Ascending aorta (tissue), 2 donors: ENCODE results near the gene TLR6. TPM values are rescaled to one million over a fixed set of nuclear protein-coding genes. Genes with fewer than 3 reads are reported as not detected.

Experiments
- DNase-seq, 2 donors: peaks; one replicate each; pipeline ENCODE4 v3.0.0-alpha.2; 2019; ENCODE audit warnings: low spot score in 2 of 2
- H3K27ac ChIP-seq, 2 donors: fragments of 200-600 bp; sonication (generic); one replicate each; pipeline ENCODE4 v1.5.1; 2016 to 2017; ENCODE audit warnings: mild to moderate bottlenecking in 1 of 2
- H3K27me3 ChIP-seq: fragments of 200-600 bp; sonication (generic); one replicate; pipeline ENCODE4 v1.5.1; 2017
- H3K36me3 ChIP-seq, 2 donors: fragments of 200-600 bp; sonication (generic); one replicate each; pipeline ENCODE4 v1.5.1; 2016
- H3K4me1 ChIP-seq, 2 donors: fragments of 200-600 bp; sonication (generic); one replicate each; pipeline ENCODE4 v1.5.1; 2016 to 2017; ENCODE audit warnings: mild to moderate bottlenecking in 1 of 2
- H3K4me3 ChIP-seq, 2 donors: fragments of 200-600 bp; sonication (generic); one replicate each; pipeline ENCODE4 v1.5.1; 2016 to 2017; ENCODE audit warnings: mild to moderate bottlenecking in 1 of 2
- H3K9me3 ChIP-seq, 2 donors: fragments of 200-600 bp; sonication (generic); one replicate each; pipeline ENCODE4 v1.5.1; 2016
- CTCF ChIP-seq, 3 experiments: fragments of 200-600 bp in 2 of 3; fragments of 450-650 bp in 1 of 3; sonication (generic) in 2 of 3; IDR thresholded peaks; one replicate each; pipeline ENCODE4 v1.5.1; 2016 to 2019; ENCODE audit warnings: antibody characterized with exemption in 3 of 3, mild to moderate bottlenecking in 1 of 3, moderate library complexity in 1 of 3
- intact Hi-C: fragments of 100-400 bp; cut with DNase I; formaldehyde crosslinking; loops from one replicate; pipeline ENCODE4 v1.15.1; 2023
- total RNA-seq: library from RNA; depleted of rRNA; stranded (reverse); fragments of >200 nt; gene quantifications from one replicate; pipeline ENCODE4 v1.1.0, GENCODE V29; 2016

Gene TLR6
- total RNA-seq, 1 donor from 2014 or later: 0.11 TPM

DNA sequence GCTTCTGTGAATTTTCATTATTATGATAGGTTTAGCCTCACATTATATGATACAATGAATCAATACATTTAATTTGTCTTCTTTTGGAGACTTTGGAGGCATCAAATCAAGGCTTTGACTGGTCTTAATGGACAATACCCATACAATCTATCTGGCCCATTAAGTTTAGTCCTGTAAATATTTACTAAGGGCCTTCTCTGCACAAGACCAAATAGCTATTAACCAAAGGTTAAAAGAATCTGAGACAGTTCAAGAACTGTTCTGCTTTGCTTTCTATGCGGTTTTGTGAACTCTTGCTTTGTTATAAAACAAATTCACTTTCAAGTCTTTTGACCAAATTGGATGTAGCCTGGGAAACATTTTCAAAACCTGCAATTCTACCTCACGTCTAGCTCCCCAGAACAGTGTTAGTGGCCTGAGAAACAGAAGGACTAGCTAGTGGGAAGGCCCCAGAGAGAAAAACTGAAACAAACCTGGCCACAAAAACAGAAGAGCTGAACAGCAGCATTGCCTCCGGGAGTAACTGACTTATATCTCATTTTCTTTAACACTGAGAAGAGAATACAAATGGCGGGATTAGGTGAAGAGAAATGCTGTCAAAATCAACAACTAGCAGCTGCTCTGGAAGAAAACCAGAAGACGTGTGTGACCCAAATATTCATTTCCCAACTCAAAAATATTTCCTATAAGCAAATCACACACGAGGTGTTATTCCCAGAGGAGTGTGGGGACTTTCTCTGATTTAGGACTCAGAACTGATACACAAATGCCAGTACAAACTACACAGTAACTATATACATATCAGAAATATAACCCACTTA is 52.6 kb downstream of the TLR6 start:
- Histone ChIP-seq H3K4me1 (no peaks in the 10 kb centered on the region), H3K27me3 (no peaks in the 10 kb centered on the region), H3K36me3 (peaks cover 14 to 24% of the 10 kb centered on the region in 2 donors), H3K27ac (peak overlapping the region; percentile 59 to 72), H3K4me3 (peak overlapping the region; percentile 45 to 52), H3K9me3 (peaks cover 0 to 31% of the 10 kb centered on the region in 2 donors)
- no peak for TF ChIP-seq CTCF (IDR thresholded peaks at IDR 0.05)
- DNase-seq: no peak
- intact Hi-C loops: no loop called here

DNA sequence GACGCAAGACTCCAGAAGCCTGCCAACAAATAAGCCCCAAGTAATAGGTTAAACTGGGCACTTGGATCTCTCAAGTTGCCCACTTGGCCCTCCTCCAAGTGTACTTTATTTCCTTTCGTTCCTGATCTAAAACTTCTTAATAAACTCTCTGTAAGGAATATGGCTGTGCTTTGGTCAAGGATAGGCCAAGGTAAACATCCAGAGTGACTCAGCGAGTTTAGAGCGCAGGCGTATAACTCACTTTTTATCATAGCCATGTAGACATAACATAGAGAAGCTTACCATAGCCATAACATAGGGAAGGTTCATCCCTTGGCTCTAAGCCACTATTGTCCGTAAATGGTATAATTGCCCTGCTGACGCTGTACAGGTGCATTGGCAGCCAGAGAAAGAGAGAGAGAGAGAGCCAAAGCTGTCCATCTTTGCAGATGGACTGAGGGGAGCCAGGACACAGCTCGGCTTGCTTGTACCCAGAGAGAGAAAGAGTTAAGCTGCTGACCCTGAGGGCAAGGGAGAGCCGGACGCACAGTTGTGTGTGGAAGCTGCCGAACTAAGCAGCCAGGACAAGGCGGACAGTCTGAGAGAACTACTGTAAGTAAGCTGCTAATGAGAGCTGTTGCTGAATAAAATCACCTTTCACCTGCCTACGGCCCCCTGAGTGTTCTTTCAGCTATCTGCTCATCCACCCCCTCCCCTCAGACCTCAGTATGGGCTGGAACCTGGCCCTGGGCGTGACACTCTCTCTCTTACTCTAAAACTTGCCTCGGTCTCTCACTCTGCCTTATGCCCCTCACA is 53.9 kb downstream of the TLR6 start:
- H3K27ac ChIP-seq: no peak overlapping the region
- no peak for DNase-seq
- intact Hi-C loops: no loop called here
- TF ChIP-seq CTCF (IDR thresholded peaks at IDR 0.05): no peak
- peaks cover 2 to 43% of the 10 kb centered on the region in 2 donors for H3K9me3 ChIP-seq
- H3K27me3 ChIP-seq: no peaks in the 10 kb centered on the region
- H3K4me3 ChIP-seq: peak overlapping the region in 1 of 2 donors; percentile 52
- no peaks in the 10 kb centered on the region for H3K4me1 ChIP-seq
- H3K36me3 ChIP-seq: peaks cover 15 to 35% of the 10 kb centered on the region in 2 donors

GRCh38 chr4:38800961-38801450 is 55.6 kb downstream of the TLR6 start:
- Histone ChIP-seq H3K36me3 (peaks cover 17 to 40% of the 10 kb centered on the region in 2 donors), H3K27ac (no peak overlapping the region), H3K4me1 (no peaks in the 10 kb centered on the region), H3K27me3 (no peaks in the 10 kb centered on the region), H3K4me3 (no peak overlapping the region), H3K9me3 (peaks cover 7 to 60% of the 10 kb centered on the region in 2 donors)
- intact Hi-C loops: no loop called here
- no peak for DNase-seq
- no peak for TF ChIP-seq CTCF (IDR thresholded peaks at IDR 0.05)

- no peaks in the 10 kb centered on the region for H3K27me3 ChIP-seq
- no peak for TF ChIP-seq CTCF (IDR thresholded peaks at IDR 0.05)
- DNase-seq: no peak
- intact Hi-C loops: no loop called here
- no peak overlapping the region for H3K4me3 ChIP-seq
- H3K36me3 ChIP-seq: peaks cover 17 to 40% of the 10 kb centered on the region in 2 donors
- no peaks in the 10 kb centered on the region for H3K4me1 ChIP-seq
- no peak overlapping the region for H3K27ac ChIP-seq
- peaks cover 7 to 66% of the 10 kb centered on the region in 2 donors for H3K9me3 ChIP-seq
These were observed 56.3 kb downstream of the TLR6 start for GRCh38 chr4:38800366-38800765.

- no peak for TF ChIP-seq CTCF (IDR thresholded peaks at IDR 0.05)
- Histone ChIP-seq H3K36me3 (peaks cover 13 to 26% of the 10 kb centered on the region in 2 donors), H3K4me3 (no peak overlapping the region), H3K27ac (no peak overlapping the region), H3K9me3 (peaks cover 7 to 56% of the 10 kb centered on the region in 2 donors), H3K4me1 (no peaks in the 10 kb centered on the region), H3K27me3 (no peaks in the 10 kb centered on the region)
- no peak for DNase-seq
- intact Hi-C loops: no loop called here
These were observed 61.5 kb downstream of the TLR6 start for GRCh38 chr4:38795087-38795486.
